OCI-LY3 (cell line): ENCODE results near the gene BTBD9.

ENCODE experiments used
- H2AFZ ChIP-seq: fragments of 200-600, 300-600 bp; shearing (Covaris generic); 2 replicates; pipeline ENCODE4 v1.6.0; 2014; ENCODE audit warnings: antibody characterized with exemption, low read depth, low read length
- H3K27ac ChIP-seq: fragments of 200-600, 300-600 bp; sonication (generic); 2 replicates; pipeline ENCODE4 v1.5.1; 2014; ENCODE audit warnings: mild to moderate bottlenecking, low read length, moderate library complexity, mixed read lengths
- H3K27me3 ChIP-seq: fragments of 200-600, 300-600 bp; sonication (generic); 2 replicates; pipeline ENCODE4 v1.6.1; 2014; ENCODE audit warnings: low read depth, low read length, mixed read lengths
- H3K36me3 ChIP-seq: fragments of 200-600, 300-600 bp; sonication (generic); replicated peaks from 2 replicates; pipeline ENCODE3; 2014; ENCODE audit warnings: low read depth, low read length, mixed read lengths
- H3K4me1 ChIP-seq: fragments of 300-600, 200-600 bp; sonication (generic); 2 replicates; pipeline ENCODE4 v1.6.1; 2014; ENCODE audit warnings: low read length, mixed read lengths
- H3K4me2 ChIP-seq: fragments of 200-600, 300-600 bp; sonication (generic); 2 replicates; pipeline ENCODE4 v1.6.1; 2014; ENCODE audit warnings: low read length, mixed read lengths
- H3K4me3 ChIP-seq: fragments of 300-600, 200-600 bp; sonication (generic); 2 replicates; pipeline ENCODE4 v1.5.1; 2014; ENCODE audit warnings: antibody characterized with exemption, mild to moderate bottlenecking, low read length, moderate library complexity
- H3K79me2 ChIP-seq: fragments of 300-600, 200-600 bp; shearing (Covaris generic); 2 replicates; pipeline ENCODE4 v1.6.1; 2014; ENCODE audit warnings: mild to moderate bottlenecking, low read length, mixed read lengths
- H3K9ac ChIP-seq: fragments of 300-600, 200-600 bp; shearing (Covaris generic); 2 replicates; pipeline ENCODE4 v1.6.0; 2014; ENCODE audit warnings: mild to moderate bottlenecking, low read length, moderate library complexity
- H3K9me3 ChIP-seq: fragments of 200-600, 300-600 bp; shearing (Covaris generic); 2 replicates; pipeline ENCODE4 v1.6.1; 2014; ENCODE audit warnings: low read length, mixed read lengths; ENCODE audit not compliant: insufficient read depth
- H4K20me1 ChIP-seq: fragments of 200-600, 300-600 bp; sonication (generic); 2 replicates; pipeline ENCODE4 v1.6.1; 2016; ENCODE audit warnings: low read length, mixed read lengths; ENCODE audit not compliant: insufficient read depth
- EZH2phosphoT487 ChIP-seq: fragments of 200-600 bp; shearing (Covaris generic); IDR thresholded peaks from 2 replicates; pipeline ENCODE4 v1.6.1; 2018; ENCODE audit warnings: antibody characterized with exemption, mixed run types, low read depth
- TF ChIP-seq, protein P1 (sequence below): fragments of 200-600, 300-600 bp; sonication (generic); IDR thresholded peaks from 2 replicates; pipeline ENCODE4 v1.5.1; 2014; ENCODE audit warnings: antibody characterized with exemption, low read length, low read depth

The BTBD9 gene

DNA sequence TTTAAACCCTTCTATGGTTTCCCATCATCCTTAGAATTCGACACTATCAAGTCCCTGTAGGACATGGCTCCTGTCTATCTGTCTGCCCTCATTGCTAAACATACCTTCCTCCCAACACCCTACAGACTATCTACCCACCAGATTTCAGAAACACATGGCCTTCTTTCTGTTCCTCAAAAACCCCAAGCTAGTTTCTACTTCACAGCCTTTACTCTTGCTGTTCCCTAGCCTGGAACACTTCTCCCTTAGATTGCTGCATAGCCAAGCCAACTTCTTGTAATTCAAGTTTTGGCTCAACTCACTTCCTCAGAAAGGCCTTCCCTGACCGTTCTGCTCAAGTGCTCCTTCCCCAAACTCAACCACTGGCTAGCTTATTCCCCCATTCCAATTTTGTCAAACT lies 156.2 kb downstream of the BTBD9 start:
- peaks cover 6% of the 10 kb centered on the region for H3K36me3 ChIP-seq
- peak overlapping the region; percentile 15 for H3K4me3 ChIP-seq
- H3K4me1 ChIP-seq: peaks cover 62% of the 10 kb centered on the region
- no peak overlapping the region for H2AFZ ChIP-seq
- TF ChIP-seq EZH2phosphoT487: no peak
- TF ChIP-seq, protein P1, sequence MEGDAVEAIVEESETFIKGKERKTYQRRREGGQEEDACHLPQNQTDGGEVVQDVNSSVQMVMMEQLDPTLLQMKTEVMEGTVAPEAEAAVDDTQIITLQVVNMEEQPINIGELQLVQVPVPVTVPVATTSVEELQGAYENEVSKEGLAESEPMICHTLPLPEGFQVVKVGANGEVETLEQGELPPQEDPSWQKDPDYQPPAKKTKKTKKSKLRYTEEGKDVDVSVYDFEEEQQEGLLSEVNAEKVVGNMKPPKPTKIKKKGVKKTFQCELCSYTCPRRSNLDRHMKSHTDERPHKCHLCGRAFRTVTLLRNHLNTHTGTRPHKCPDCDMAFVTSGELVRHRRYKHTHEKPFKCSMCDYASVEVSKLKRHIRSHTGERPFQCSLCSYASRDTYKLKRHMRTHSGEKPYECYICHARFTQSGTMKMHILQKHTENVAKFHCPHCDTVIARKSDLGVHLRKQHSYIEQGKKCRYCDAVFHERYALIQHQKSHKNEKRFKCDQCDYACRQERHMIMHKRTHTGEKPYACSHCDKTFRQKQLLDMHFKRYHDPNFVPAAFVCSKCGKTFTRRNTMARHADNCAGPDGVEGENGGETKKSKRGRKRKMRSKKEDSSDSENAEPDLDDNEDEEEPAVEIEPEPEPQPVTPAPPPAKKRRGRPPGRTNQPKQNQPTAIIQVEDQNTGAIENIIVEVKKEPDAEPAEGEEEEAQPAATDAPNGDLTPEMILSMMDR: no peak
- no peaks in the 10 kb centered on the region for H3K27me3 ChIP-seq
- H3K9me3 ChIP-seq: 0 out of 2 replicates have a peak, but pooled peaks cover 6% of the 10 kb centered on the region
- peak overlapping the region; percentile 62 for H3K4me2 ChIP-seq
- H3K79me2 ChIP-seq: no peaks in the 10 kb centered on the region
- peak overlapping the region; percentile 70 for H3K27ac ChIP-seq
- no peaks in the 10 kb centered on the region for H4K20me1 ChIP-seq
- peak overlapping the region; percentile 15; the same call in 1 of the 2 replicates for H3K9ac ChIP-seq

DNA sequence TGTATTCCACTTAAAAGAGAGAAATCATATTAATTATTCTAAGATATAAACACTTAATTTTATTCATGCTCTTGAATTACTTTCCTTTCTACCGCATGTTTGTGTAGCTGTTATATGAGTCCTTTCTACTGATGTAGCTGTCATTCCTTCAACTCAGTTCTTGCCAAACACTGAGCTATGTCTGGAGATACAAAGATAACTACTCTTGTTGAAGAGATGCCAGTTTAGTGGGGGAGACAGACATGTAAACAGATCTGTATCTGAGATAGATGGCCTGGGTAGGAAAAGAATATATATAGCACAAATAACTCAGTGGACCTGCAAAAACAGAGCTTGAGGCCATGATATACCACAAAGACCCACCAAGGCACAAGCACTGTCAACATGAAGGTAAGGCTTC lies 157.3 kb downstream of the BTBD9 start:
- Histone ChIP-seq H3K4me2 (no peak overlapping the region), H3K27me3 (no peaks in the 10 kb centered on the region), H3K4me1 (peaks cover 61% of the 10 kb centered on the region), H3K79me2 (no peaks in the 10 kb centered on the region), H3K36me3 (peaks cover 6% of the 10 kb centered on the region), H3K27ac (no peak overlapping the region), H3K9ac (no peak overlapping the region), H3K4me3 (no peak overlapping the region), H2AFZ (no peak overlapping the region), H3K9me3 (0 out of 2 replicates have a peak, but pooled peaks cover 6% of the 10 kb centered on the region), H4K20me1 (no peaks in the 10 kb centered on the region)
- TF ChIP-seq, protein P1: no peak
- no peak for TF ChIP-seq EZH2phosphoT487

DNA sequence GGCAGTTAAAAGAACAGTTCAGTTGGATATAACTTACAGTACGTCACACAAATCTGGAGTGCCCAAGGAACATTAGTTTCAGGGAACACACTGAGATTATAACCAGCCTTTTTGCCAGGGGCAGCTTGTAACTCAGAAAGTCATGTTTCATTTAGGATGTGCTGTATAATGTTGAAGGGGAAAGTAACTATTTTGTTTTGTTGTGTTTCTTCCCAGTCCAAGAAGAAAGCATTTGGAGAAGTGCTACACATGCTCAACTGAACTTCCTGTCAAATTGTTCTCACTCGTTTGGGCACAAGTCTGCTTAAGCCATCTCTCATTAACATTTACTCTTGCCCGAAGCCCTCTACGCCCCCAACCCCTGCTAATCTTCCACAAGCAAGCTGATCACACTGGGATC lies 157.9 kb downstream of the BTBD9 start:
- Histone ChIP-seq H3K4me1 (peaks cover 55% of the 10 kb centered on the region), H3K79me2 (no peaks in the 10 kb centered on the region), H2AFZ (no peak overlapping the region), H3K4me2 (no peak overlapping the region), H3K9ac (no peak overlapping the region), H3K4me3 (no peak overlapping the region), H3K9me3 (0 out of 2 replicates have a peak, but pooled peaks cover 6% of the 10 kb centered on the region), H3K27ac (no peak overlapping the region), H3K27me3 (no peaks in the 10 kb centered on the region), H3K36me3 (peaks cover 6% of the 10 kb centered on the region), H4K20me1 (no peaks in the 10 kb centered on the region)
- TF ChIP-seq, protein P1: no peak
- TF ChIP-seq EZH2phosphoT487: no peak

DNA sequence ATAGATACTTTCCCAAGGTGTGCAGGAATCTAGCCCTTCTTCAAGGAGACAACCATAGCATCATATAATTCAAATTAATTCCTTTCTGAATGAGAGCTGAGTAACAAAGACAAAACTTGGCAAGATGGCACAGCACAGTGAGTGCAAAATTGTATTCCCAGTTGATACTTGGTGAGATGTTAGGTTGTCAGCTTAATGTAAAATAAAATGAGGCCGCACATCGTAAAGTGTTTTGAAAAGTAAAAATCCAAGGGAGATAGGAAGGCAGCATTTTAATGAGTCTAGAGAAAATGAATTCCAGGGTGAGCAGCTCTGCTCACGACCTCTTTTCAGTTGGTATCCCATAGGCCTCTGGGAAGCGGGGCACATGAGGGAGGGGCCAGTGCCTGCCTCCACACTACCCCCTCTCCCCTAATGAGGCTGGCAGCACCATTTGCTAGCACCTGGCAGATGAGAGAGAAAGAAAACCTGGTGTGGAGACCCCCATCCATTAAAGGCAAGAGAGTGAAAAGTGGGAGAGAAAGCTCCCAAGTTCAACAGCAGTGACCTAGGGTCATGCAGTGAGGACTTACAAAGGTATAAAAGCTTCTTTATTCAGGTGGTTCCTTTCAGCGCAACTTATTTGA lies 158.4 kb downstream of the BTBD9 start:
- no peak for TF ChIP-seq EZH2phosphoT487
- TF ChIP-seq, protein P1: no peak
- Histone ChIP-seq H3K27me3 (no peaks in the 10 kb centered on the region), H3K9me3 (0 out of 2 replicates have a peak, but pooled peaks cover 6% of the 10 kb centered on the region), H4K20me1 (no peaks in the 10 kb centered on the region), H3K36me3 (peaks cover 6% of the 10 kb centered on the region), H2AFZ (no peak overlapping the region), H3K27ac (no peak overlapping the region), H3K79me2 (no peaks in the 10 kb centered on the region), H3K9ac (no peak overlapping the region), H3K4me3 (no peak overlapping the region), H3K4me1 (peaks cover 50% of the 10 kb centered on the region), H3K4me2 (no peak overlapping the region)
